ENCODE results near the gene SMAP2. TPM values are rescaled to one million over a fixed set of nuclear protein-coding genes. Genes with fewer than 3 reads are reported as not detected.
"Not testable (repeated sequence)": the region's sequence is repeated elsewhere in the genome, so short reads cannot be mapped to it uniquely, and the experiment has no call there.

The SMAP2 gene
- polyA plus RNA-seq, 3 donors, result 13.3 to 57.0 (median 31.4) TPM

- WGBS, 3 donors, result 93 to 94% (median 93%) methylated on average over 29 to 38 of the region's 38 CpGs
- not testable (repeated sequence) for H3K27ac ChIP-seq (ENCODE audit: low read depth, low read length)
Observed at GRCh38 chr1:40387381-40388306, 14.1 kb downstream of the SMAP2 start.

DNA sequence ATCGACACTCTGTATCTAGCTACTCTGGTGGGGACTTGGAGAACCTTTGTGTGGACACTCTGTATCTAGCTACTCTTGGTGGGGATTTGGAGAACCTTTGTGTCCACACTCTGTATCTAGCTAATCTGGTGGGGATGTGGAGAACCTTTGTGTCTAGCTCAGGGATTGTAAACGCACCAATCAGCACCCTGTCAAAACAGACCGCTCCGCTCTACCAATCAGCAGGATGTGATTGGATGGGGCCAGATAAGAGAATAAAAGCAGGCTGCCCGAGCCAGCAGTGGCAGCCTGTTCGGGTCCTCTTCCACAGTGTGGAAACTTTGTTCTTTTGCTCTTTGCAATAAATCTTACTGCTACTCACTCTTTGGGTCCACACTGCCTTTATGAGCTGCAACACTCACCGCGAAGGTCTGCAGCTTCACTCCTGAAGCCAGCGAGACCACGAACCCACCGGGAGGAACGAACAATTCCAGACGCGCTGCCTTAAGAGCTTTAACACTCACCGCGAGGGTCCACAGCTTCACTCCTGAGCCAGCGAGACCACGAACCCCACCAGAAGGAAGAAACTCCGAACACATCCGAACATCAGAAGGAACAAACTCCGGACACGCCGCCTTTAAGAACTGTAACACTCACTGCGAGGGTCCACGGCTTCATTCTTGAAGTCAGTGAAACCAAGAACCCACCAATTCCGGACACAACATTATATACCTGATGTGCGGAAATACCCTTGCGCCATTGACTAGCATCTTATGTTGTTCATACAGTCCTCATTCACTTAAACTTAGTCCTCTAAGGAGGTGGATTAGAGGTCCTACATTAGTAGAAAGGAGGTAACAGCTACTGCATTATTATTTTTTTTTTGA is 15.2 kb downstream of the SMAP2 start:
- not testable (repeated sequence) for H3K27ac ChIP-seq (ENCODE audit: low read depth, low read length)

DNA sequence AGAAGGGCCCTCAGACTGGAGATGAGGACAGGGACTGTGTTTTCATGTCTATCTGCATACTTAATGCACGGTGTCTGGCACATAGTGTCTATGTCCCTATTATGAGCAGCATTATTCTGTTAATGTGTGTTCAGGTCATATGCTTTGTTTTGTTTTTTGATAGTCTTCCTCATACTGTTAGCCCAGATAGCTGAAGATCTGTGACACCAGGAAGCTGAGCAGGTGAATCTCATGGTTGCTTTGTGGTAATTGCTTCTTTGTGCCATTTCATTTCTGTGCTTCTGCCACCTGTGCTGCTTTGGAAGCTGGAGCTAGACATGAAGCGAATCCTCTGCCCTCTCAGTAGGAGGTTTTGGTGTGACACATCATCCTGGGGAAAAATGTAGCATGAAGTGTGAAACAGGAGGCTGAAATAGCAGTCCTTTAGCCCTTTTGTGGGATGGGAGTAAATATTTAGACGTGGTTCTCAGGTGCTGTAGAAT is 15.8 kb downstream of the SMAP2 start:
- 87 to 91% (median 90%) methylated on average over 3 of the region's 3 CpGs for WGBS, 3 donors
- H3K27ac ChIP-seq (ENCODE audit: low read depth, low read length), result no peak overlapping the region

More for the DNA sequence above, 15.2 kb downstream of the SMAP2 start:
- WGBS, 3 donors, result 84 to 90% (median 88%) methylated on average over 24 to 26 of the region's 28 CpGs

GRCh38 chr1:40389871-40390560 is 16.5 kb downstream of the SMAP2 start:
- WGBS, 3 donors, result 44 to 48% (median 48%) methylated on average over 4 of the region's 4 CpGs
- H3K27ac ChIP-seq (ENCODE audit: low read depth, low read length), result peak overlapping the region; percentile 36

DNA sequence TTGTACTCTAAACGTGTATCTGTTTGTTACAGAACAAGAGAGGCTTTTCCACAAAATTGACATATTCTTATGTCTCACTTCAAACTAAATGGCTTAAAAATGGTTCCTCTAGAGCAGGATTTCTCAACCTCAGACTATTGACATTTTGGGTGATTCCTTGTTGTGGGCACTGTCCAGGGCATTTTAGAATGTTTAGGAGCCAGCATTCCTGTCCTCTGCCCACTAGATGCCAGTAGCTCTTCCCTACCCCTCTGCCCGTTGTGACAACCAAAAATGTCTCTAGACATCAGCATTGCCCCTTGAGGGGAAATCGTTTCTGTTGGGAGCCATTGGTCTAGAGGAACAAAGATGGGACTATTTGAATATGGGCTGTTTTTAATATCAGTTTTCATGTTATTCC is 17.3 kb downstream of the SMAP2 start:
- WGBS, 3 donors, result 89 to 94% (median 93%) methylated on average over 3 of the region's 3 CpGs
- no peak overlapping the region for H3K27ac ChIP-seq (ENCODE audit: low read depth, low read length)

GRCh38 chr1:40391688-40392145 is 18.2 kb downstream of the SMAP2 start:
- 83 to 100% (median 89%) methylated on average over 1 of the region's 1 CpG for WGBS, 3 donors
- H3K27ac ChIP-seq (ENCODE audit: low read depth, low read length), result no peak overlapping the region

- H3K27ac ChIP-seq (ENCODE audit: low read depth, low read length), result no peak overlapping the region
- WGBS, 3 donors, result 66 to 78% (median 75%) methylated on average over 3 of the region's 3 CpGs
Observed at GRCh38 chr1:40392221-40392620, 18.7 kb downstream of the SMAP2 start.

GRCh38 chr1:40393173-40393572 is 19.6 kb downstream of the SMAP2 start:
- no peak overlapping the region for H3K27ac ChIP-seq (ENCODE audit: low read depth, low read length)
- 72 to 83% (median 74%) methylated on average over 3 of the region's 3 CpGs for WGBS, 3 donors

DNA sequence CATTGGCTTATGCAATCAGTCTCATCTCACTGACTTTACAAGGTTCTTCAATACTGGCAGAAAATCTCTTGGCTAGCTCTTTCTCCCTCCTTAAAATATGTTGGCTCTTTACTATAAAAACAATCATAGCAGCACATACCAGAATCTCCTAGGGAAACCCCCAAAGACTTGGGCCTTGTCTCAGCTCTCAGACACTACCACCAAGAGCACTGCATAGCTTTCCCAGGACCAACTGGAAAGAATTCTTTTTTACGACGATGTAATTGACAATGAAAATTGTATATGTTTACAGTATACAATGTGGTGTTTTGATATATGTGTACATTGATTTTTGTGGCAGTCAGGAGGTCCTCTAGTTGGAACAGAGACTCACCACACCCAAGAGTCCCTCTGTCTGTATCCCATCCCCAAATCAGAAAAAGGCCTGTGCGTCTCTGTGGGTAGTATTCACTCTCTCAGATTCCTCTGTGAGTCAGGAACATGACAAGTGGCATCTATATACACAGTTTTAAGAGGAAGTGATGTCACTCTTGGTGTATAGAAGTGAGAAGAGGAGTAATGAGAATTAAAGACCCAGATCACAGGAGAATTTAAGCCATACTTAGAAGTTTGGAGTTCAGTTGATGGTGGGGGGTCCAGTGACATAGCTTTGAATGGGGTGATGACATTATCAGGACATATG is 21.1 kb downstream of the SMAP2 start:
- H3K27ac ChIP-seq (ENCODE audit: low read depth, low read length), result no peak overlapping the region
- 67 to 91% (median 69%) methylated on average over 3 of the region's 3 CpGs for WGBS, 3 donors

- H3K27ac ChIP-seq (ENCODE audit: low read depth, low read length), result peak overlapping the region; percentile 77
- WGBS, 3 donors, result 76 to 92% (median 89%) methylated on average over 3 of the region's 3 CpGs
Observed at GRCh38 chr1:40395190-40396175, 22.0 kb downstream of the SMAP2 start.

DNA sequence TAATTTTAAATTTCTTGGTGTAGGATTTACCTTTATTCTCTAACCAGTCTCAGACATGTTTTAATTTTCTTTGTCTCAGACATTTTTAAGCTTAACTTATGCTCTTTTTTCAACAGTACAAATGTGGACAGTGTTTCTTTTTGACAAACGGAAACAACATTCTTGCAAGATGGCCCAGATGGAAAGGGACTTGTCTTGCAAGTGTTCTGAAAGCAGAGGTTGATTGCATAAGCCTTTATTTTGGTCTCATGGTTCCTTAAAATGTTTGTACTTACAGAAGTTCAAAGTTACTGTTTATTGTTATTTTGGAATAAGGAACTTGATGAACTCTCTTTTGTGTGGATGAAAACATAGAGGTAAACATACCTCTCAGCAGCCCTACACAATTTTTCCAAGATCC is 22.9 kb downstream of the SMAP2 start:
- no peak overlapping the region for H3K27ac ChIP-seq (ENCODE audit: low read depth, low read length)
- 41 to 82% (median 45%) methylated on average over 1 of the region's 1 CpG for WGBS, 3 donors

DNA sequence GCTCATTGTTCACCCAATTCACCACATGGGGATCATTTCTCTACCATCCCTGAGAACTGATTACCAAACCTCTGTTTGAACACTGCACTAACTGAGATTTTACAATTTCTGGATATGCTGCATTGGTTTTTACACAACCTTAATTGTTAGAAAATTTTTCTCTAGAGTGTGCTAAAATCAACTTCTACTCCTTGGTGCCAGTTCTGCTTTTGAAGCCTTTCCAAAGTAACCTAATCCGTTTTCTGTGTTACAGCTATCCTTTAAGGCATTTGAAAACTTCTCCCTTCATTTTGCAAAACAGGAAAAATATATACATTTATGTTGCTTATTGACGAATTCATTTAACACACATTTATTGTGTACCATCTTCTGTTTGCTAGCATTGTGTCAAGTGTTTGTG is 23.7 kb downstream of the SMAP2 start:
- WGBS, 3 donors, result 54 to 81% (median 60%) methylated on average over 2 of the region's 2 CpGs
- no peak overlapping the region for H3K27ac ChIP-seq (ENCODE audit: low read depth, low read length)

GRCh38 chr1:40399984-40400704 is 26.6 kb downstream of the SMAP2 start:
- H3K27ac ChIP-seq (ENCODE audit: low read depth, low read length), result no peak overlapping the region
- WGBS, 3 donors, result 63 to 82% (median 68%) methylated on average over 4 of the region's 4 CpGs

- WGBS, 3 donors, result 65 to 86% (median 75%) methylated on average over 7 of the region's 7 CpGs
- H3K27ac ChIP-seq (ENCODE audit: low read depth, low read length), result no peak overlapping the region
Observed at GRCh38 chr1:40401473-40402201, 28.1 kb downstream of the SMAP2 start.

DNA sequence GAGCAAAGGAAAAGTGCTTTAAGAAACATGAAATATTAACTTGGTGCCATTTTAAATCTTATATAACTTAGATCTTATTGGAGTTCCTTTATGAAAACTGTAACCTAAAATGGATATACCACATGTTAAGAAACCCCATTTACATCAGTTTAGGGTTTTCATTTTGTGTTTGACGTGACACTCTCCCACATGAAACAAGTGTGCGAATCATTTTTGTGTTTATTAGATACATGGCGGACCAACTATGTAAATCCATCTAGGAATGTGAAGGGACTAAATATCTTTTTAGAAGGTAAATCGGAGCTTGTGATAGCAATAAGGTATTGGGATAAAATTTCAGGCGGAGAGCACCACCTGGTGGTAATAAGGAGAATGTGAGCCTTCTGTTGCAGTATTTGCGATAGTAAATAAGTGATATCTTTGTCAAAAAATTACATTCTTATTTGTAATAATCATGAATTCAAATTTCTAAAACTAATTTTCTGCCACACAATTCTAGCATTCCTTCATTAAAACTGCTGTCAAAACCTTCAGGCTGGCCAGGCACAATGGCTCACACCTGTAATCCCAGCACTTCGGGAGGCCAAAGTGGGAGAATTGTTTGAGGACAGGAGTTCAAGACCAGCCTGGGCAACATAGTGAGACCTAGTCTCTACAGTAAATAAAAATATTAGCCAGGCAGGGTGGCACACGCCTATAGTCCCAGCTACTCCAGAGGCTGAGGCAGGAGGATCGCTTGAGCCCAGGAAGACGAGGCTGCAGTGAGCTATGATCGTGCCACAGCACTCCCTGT is 31.3 kb downstream of the SMAP2 start:
- WGBS, 3 donors, result 45 to 51% (median 51%) methylated on average over 11 of the region's 11 CpGs
- H3K27ac ChIP-seq (ENCODE audit: low read depth, low read length), result no peak overlapping the region
